GM19351 (cell line): ENCODE results near the gene FAIM.
"Not testable (repeated sequence)": the region's sequence is repeated elsewhere in the genome, so short reads cannot be mapped to it uniquely, and the experiment has no call there.

Experiments used
- ATAC-seq: cut with Tn5 transposase; IDR thresholded peaks from one replicate; pipeline ENCODE4 v1.9.1; 2021; ENCODE audit warnings: mild to moderate bottlenecking, moderate library complexity; ENCODE audit not compliant: unreplicated experiment

The FAIM gene

DNA sequence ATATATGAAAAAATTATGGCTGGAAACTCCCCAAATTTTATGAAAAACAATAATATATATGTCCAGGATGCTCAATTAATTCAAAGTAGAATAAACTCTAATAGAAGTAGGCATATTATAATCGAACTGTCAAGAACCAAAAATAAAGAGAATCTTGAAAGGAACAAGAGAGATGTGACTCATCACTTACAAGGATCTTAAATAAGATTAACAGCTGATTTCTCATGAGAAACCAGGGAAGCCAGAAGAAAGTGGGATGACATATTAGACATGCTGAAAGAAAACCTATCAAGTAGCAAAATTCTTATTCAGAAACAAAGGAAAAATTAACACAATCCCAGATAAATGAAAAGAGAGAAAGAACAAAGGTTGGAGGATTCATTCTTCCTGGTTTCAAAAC lies 66.8 kb downstream of the FAIM start:
- no peak for ATAC-seq

GRCh38 chr3:138678086-138678485 lies 69.5 kb downstream of the FAIM start:
- no peak for ATAC-seq

DNA sequence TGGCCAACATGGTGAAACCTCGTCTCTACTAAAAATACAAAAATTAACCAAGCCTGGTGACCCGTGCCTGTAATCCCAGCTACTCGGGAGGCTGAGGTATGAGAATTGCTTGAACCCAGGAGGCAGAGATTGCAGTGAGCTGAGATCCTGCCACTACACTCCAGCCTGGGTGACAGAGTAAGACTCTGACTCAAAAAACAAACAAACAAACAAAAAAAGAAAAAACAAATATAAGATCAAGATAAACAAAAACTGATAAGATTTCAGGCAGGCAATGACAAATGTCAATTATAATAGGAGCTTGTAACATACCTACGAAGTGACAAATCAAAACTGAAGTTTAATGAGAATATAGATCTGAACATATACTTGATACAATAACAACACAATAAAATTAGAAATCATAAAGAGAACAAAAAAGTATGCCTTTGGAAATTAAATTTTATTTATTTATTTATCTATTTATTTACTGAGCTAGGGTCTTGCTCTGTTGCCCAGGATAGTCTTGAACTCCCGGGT lies 70.4 kb downstream of the FAIM start:
- ATAC-seq: no peak

DNA sequence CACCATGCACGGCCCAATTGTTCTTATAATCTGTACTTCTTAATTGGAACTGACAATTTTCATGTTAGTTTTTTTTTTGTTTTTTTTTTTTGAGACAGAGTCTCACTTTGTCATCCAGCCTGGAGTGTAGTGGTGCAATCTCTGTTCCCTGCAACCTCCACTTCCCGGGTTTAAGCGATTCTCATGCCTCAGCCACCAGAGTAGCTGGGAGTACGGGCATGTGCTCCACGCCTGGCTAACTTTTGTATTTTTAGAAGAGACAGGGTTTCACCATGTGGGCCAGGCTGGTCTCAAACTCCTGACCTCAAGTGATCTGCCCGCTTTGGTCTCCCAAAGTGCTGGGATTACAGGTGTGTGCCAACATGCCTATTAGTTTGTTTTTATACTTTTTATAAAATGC lies 72.4 kb downstream of the FAIM start:
- not testable (repeated sequence) for ATAC-seq

DNA sequence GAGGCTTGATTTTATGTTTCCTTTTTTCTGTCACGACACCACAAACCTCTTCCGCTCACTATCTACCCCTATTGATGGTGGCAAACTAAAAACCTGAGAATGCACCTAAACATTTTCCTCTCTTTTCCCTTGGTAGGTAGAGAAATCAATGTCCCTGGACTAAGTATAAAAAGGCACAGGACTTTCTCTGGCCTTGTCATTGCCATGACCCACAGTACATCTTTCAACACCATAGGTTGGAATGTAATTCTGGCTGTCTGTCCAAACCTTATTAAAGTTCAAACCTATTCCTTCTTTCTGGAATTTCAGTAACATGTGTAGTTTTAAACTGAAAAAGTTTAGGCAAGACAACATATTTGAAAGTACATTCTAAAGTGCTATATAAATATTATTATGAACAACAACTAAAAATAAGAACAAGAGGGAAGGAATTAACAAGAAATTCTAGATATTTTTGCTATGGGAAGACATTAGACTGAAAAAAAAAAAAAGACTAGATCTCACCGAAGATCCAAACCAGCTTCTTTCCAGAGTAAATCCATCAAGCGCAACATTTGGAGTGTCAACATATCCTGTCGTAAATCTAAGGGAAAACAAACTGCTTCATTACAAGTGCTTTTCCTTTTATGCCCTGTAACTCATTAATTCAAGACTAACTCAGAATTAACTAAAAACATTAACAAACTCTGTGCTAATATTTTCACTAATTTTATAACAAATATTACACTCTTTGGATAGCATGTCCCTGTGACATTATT lies 73.1 kb downstream of the FAIM start:
- no peak for ATAC-seq

- ATAC-seq: no peak
Measured at GRCh38 chr3:138682648-138683047, 74.1 kb downstream of the FAIM start.
